AG08395 (cell line): ENCODE measurements around the gene USP54.
A peak's percentile ranks its signal among the peaks of the same experiment; 100 is the strongest.
"Not testable (repeated sequence)": the region's sequence is repeated elsewhere in the genome, so short reads cannot be mapped to it uniquely, and the experiment has no call there.

ENCODE experiments used
- DNase-seq: peaks from one replicate; pipeline ENCODE4 v3.0.0; 2012; ENCODE audit warnings: mixed read lengths, low spot score

The USP54 gene, protein sequence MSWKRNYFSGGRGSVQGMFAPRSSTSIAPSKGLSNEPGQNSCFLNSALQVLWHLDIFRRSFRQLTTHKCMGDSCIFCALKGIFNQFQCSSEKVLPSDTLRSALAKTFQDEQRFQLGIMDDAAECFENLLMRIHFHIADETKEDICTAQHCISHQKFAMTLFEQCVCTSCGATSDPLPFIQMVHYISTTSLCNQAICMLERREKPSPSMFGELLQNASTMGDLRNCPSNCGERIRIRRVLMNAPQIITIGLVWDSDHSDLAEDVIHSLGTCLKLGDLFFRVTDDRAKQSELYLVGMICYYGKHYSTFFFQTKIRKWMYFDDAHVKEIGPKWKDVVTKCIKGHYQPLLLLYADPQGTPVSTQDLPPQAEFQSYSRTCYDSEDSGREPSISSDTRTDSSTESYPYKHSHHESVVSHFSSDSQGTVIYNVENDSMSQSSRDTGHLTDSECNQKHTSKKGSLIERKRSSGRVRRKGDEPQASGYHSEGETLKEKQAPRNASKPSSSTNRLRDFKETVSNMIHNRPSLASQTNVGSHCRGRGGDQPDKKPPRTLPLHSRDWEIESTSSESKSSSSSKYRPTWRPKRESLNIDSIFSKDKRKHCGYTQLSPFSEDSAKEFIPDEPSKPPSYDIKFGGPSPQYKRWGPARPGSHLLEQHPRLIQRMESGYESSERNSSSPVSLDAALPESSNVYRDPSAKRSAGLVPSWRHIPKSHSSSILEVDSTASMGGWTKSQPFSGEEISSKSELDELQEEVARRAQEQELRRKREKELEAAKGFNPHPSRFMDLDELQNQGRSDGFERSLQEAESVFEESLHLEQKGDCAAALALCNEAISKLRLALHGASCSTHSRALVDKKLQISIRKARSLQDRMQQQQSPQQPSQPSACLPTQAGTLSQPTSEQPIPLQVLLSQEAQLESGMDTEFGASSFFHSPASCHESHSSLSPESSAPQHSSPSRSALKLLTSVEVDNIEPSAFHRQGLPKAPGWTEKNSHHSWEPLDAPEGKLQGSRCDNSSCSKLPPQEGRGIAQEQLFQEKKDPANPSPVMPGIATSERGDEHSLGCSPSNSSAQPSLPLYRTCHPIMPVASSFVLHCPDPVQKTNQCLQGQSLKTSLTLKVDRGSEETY (N-terminal part only)

GRCh38 chr10:73590881-73591799 is at the start of gene USP54:
USP54 (minus strand) TSS chr10:73591342; CDS start chr10:73575658, 15,684 bp downstream.
- peak; percentile 74 for DNase-seq

- no peak for DNase-seq
Observed at GRCh38 chr10:73639286-73639685, 48.1 kb upstream of the USP54 start.

DNA sequence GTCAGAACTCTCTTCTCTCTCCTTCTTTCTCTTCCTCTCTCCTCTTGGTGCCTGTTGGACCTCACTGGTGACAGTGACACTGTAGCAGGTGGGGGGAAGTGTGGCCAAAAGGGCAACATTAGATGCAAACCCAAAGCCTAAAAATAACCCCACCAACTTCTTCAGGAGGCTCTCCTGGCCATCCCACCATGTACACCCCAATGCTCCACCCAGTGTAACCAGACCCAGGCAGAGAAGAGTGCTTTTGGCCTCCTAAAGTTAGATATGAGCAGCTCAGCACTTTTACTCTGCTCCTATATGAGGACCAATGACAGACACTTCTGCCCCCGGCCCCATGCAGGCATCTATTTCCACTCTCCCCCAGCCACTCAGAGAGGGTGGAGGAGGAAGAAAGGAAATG is 44.6 kb upstream of the USP54 start:
- no peak for DNase-seq

- DNase-seq: no peak
Observed at GRCh38 chr10:73634421-73634820, 43.3 kb upstream of the USP54 start.

GRCh38 chr10:73629165-73629564 is 38.0 kb upstream of the USP54 start:
- no peak for DNase-seq

DNA sequence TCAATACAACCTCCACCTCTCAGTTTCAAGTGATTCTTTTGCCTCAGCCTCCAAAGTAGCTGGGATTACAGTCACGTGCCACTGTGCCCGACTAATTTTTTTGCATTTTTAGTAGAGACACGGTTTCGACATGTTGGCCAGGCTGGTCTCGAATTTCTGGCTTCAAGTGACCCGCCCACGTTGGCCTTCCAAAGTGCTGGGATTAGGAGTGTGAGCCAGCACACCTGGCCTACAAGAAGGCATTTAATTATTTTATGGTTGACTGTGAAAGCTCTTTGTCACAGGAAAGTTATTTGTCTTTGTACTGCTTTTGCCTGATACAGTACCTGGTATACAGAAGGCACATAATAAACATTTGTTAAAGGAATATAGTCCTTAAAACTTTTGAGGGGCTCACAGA is 37.3 kb upstream of the USP54 start:
- DNase-seq: no peak

DNA sequence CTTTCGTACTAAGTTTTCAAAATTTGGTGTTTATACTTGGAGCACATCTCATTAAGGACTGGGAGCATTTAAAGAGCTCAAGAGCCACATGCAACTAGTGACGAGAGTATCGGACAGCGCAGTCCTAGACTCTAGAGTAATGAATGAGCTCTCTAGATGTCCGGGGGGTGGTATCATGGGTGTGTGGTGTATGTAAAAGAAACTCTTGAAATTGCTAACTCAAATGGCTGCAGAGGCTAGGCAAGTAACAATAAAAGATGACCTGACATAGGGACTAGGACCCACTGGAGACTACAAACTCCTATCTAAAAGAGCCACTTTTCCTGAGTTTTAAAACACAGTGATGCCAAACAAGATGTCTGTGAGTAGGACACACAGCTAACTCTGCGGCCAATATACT is 36.2 kb upstream of the USP54 start:
- DNase-seq: no peak

- DNase-seq: peak; percentile 97
Observed at GRCh38 chr10:73625884-73626752, 35.0 kb upstream of the USP54 start.

DNA sequence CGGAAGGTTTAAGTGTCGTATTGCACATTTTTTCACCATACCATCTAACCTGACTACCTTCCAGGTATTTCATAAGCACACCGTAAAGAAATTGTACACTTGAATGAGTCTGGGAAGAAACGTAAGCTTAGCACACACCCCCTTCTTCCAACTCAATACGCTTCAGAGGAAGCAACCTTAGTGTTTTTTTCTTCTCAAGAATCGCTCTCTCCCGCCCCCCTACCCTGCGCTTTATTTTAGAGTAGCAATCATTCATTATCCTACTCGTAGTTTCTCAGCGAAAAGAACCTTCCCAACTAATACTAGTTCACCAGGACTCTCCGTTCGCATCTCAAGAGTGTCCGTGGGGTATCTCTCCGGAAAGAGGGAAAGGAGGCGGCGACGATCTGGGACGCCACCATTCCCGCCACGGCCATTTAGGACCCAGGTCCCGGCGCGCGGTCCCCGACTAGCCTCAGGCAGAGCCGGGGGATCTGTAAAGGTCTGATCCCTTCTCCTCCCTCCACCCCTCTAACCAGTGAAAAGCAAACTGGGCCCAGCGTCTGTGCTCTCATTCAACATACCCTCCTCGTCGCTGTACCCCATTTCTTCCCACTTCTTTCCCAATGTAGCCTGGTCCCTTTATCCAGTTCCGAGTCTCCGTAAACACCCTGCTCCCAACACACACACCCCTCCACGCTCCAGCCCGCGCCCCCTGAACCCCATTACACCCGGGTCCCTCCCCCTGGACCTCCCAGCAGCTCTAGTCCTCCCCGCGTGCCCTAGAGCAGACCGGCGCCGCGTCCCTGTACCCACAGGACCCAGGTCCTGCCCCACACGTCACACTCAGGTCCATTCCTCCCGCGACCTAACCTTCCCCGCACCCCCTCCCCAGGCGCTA is 34.1 kb upstream of the USP54 start:
- peak; percentile 41 for DNase-seq

GRCh38 chr10:73623056-73623455 is 31.9 kb upstream of the USP54 start:
- DNase-seq: no peak

DNA sequence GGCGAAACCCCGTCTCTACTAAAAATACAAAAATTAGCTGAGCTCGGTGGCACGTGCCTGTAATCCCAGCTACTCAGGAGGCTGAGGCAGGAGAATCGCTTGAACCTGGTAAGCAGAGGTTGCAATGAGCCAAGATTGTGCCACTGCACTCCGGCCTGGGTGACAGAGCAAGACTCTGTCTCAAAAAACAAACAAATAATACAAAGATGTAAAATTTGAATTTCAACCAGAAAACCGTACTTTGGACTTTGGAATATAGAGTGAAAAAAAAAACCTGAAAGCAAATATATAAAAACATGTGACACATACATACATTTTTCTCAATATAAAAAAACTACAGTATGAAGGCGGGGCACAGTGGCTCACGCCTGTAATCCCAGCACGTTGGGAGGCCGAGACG is 29.8 kb upstream of the USP54 start:
- not testable (repeated sequence) for DNase-seq

- not testable (repeated sequence) for DNase-seq
Observed at GRCh38 chr10:73617143-73617542, 26.0 kb upstream of the USP54 start.

GRCh38 chr10:73614720-73615119 is 23.6 kb upstream of the USP54 start:
- DNase-seq: no peak

GRCh38 chr10:73609116-73609515 is 18.0 kb upstream of the USP54 start:
- no peak for DNase-seq

- no peak for DNase-seq
Observed at GRCh38 chr10:73601486-73601921, 10.4 kb upstream of the USP54 start.

- DNase-seq: peak; percentile 19
Observed at GRCh38 chr10:73597346-73597745, 6.2 kb upstream of the USP54 start.

- no peak for DNase-seq
Observed at GRCh38 chr10:73593812-73594211, 2.7 kb upstream of the USP54 start.

- DNase-seq: no peak
Observed at GRCh38 chr10:73593110-73593509, 2.0 kb upstream of the USP54 start.

DNA sequence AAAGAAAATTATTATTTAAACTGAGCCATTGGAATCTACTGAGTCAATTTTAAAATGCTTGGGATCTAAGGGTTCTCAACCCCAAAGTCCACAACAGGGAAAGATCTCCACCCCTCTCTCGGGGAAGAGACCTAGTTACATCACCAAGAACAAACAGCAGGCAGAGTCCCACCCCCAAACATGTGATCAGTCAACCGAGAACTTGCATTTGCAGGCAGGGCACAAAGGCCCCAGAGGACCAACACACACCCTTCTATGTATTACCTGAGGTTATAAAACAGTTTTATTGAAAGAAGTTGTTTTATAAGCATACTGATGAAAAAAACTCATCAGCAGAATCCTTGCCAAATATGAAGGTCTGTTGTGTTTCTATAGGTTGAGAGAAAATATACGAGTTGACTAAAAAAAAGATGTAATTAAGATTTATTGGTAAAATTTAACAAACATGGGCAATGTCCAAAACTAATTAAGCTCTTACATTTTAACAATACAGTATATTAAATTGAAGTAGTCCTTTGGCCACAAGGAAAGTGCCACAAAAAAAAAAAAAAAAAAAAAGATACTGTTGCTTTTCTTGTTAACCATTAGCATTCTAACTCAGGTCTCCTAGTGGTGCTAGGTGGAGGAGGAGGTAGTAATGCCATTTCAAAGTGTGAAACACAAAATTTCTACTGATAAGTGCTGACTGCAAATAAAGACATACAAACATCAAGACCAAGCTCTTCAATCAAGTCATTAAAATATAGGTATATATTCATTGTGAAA is 975 bp upstream of the USP54 start:
- peak; percentile 63 for DNase-seq
